ENCODE data around the gene CDH3. TPM values are rescaled to one million over a fixed set of nuclear protein-coding genes. Genes with fewer than 3 reads are reported as not detected.

The CDH3 gene
- total and polyA plus RNA-seq, 2 of the 8 experiments (the other 6 are each of a cell fraction or from before 2014, with no cell fraction given), result 146 to 171 TPM

DNA sequence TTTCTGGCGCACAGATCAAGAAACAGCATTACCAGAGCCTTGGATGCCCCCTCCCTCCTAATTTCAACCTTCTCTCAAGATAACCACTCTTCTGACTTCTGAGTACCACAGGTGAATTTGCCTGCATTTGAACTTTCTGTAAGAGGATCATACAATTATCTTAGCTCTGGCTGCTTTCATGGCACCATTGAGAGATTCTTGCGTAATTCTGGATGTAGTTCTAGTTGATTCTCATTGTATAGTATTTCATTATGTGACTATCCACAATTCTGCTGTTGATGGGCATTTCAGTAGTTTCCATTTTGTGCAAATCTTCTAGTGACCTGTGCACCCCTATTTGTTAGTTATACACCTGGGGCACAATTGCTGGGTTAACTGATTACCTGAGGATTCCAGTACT, 7.5 kb downstream of the CDH3 start:
- H2BK15ac ChIP-seq (ENCODE audit: low read length), result no peak overlapping the region
- 84% methylated on average over 2 of the region's 2 CpGs; no CpG with 5 or more reads in 1 of the 2 experiments for WGBS, 2 experiments (ENCODE audit: extremely low coverage in 1 of 2, insufficient coverage in 1 of 2, insufficient read length in 1 of 2, insufficient replicate concordance in 2 of 2, low coverage in 1 of 2, low lambda C conversion rate in 2 of 2, missing lambda C conversion rate in 1 of 2)
- H3K79me1 ChIP-seq (ENCODE audit: low read depth, low read length), result peaks cover 25% of the 10 kb centered on the region
- H2AK5ac ChIP-seq (ENCODE audit: low read depth, low read length), result no peak overlapping the region
- no peak overlapping the region for H3K14ac ChIP-seq (ENCODE audit: insufficient read length)
- no peak overlapping the region for H2AFZ ChIP-seq (ENCODE audit: low read length)
- no peak overlapping the region for H4K91ac ChIP-seq (replicated peaks; ENCODE audit: insufficient read length, low read length)
- H4K20me1 ChIP-seq (replicated peaks in 1 of 2; ENCODE audit: control insufficient read depth in 1 of 2, insufficient read depth in 2 of 2, low read length in 2 of 2), result peaks cover 7 to 20% of the 10 kb centered on the region in 2 experiments
- no peak overlapping the region for H2BK12ac ChIP-seq (ENCODE audit: low read depth, low read length)
- no peak overlapping the region for H3K4me3 ChIP-seq (ENCODE audit: extremely low read depth in 1 of 4, insufficient read depth in 2 of 4, low read depth in 3 of 4, low read length in 4 of 4)
- no peak overlapping the region for H3K23ac ChIP-seq (ENCODE audit: insufficient read length)
- H3K23me2 ChIP-seq (ENCODE audit: low read depth, low read length), result no peaks in the 10 kb centered on the region
- DNase-seq (ENCODE audit: low read depth in 1 of 2, low spot score in 2 of 2) (no peak), FAIRE-seq (no peak)
- no peak overlapping the region for H4K5ac ChIP-seq (ENCODE audit: insufficient read length, low read depth, low read length)
- no peak overlapping the region for H3K4ac ChIP-seq (replicated peaks; ENCODE audit: insufficient read length, low read depth, low read length)
- H3K36me3 ChIP-seq (ENCODE audit: control insufficient read depth in 2 of 4, insufficient read depth in 4 of 4, low read length in 3 of 4), result peaks cover 0 to 16% (median 0%) of the 10 kb centered on the region in 4 experiments; a peak in 4 of 8 replicates
- H2BK120ac ChIP-seq (replicated peaks; ENCODE audit: low read depth, low read length), result no peak overlapping the region
- peaks cover 19 to 78% of the 10 kb centered on the region in 2 experiments for H3K79me2 ChIP-seq (ENCODE audit: control insufficient read depth in 1 of 2, insufficient read depth in 2 of 2, low read length in 2 of 2)
- peaks cover 0 to 6% (median under 1%) of the 10 kb centered on the region in 4 experiments; a peak in 3 of 7 replicates for H3K4me1 ChIP-seq (replicated peaks in 1 of 4; ENCODE audit: control insufficient read depth in 3 of 4, insufficient read depth in 4 of 4, low read length in 3 of 4)
- no peak overlapping the region for H3K18ac ChIP-seq (ENCODE audit: extremely low read depth, low read length)
- H3K4me2 ChIP-seq (ENCODE audit: insufficient read depth in 1 of 2, low read depth in 2 of 2, low read length in 2 of 2), result no peak overlapping the region
- H3K27ac ChIP-seq (ENCODE audit: low read depth, low read length), result no peak overlapping the region
- H3K56ac ChIP-seq (replicated peaks; ENCODE audit: insufficient read length, low read depth, low read length), result no peak overlapping the region
- ChIA-PET CTCF (ENCODE audit: partially characterized antibody) (interaction anchor here (0.7 to 1.5 kb wide), 6 partner anchors 9 to 123 kb away, joined by 3 to 6 read pairs (median 3); no protein-coding TSS in a partner anchor), POLR2A (ENCODE audit: partially characterized antibody) (interaction anchor here (0.6 to 9.5 kb wide), 8 partner anchors 6 to 376 kb away, joined by 3 to 81 read pairs (median 4); partner anchors contain the start of gene CDH3)
- no peaks in the 10 kb centered on the region for H3K9me3 ChIP-seq (ENCODE audit: insufficient read depth in 2 of 2, low read depth in 1 of 2, low read length in 1 of 2)
- H2BK5ac ChIP-seq (ENCODE audit: low read depth, low read length), result no peak overlapping the region
- H4K8ac ChIP-seq (ENCODE audit: extremely low read depth, insufficient read depth, low read length), result no peak overlapping the region
- H2BK20ac ChIP-seq (ENCODE audit: low read length), result no peak overlapping the region
- H3K9ac ChIP-seq (replicated peaks in 1 of 4; ENCODE audit: extremely low read depth in 1 of 4, low read depth in 3 of 4, low read length in 3 of 4), result no peak overlapping the region
- no peaks in the 10 kb centered on the region for H3K27me3 ChIP-seq (replicated peaks in 1 of 4; ENCODE audit: control insufficient read depth in 3 of 4, extremely low read depth in 1 of 4, insufficient read depth in 3 of 4, low read length in 3 of 4)
